GM18870 (cell line): Measurements from ENCODE around the gene DIP2B.
"Not testable (repeated sequence)": the region's sequence is repeated elsewhere in the genome, so short reads cannot be mapped to it uniquely, and the experiment has no call there.

Source experiments
- ATAC-seq: cut with Tn5 transposase; IDR thresholded peaks from one replicate; pipeline ENCODE4 v1.9.1; 2021; ENCODE audit warnings: moderate library complexity; ENCODE audit not compliant: unreplicated experiment

The DIP2B gene

DNA sequence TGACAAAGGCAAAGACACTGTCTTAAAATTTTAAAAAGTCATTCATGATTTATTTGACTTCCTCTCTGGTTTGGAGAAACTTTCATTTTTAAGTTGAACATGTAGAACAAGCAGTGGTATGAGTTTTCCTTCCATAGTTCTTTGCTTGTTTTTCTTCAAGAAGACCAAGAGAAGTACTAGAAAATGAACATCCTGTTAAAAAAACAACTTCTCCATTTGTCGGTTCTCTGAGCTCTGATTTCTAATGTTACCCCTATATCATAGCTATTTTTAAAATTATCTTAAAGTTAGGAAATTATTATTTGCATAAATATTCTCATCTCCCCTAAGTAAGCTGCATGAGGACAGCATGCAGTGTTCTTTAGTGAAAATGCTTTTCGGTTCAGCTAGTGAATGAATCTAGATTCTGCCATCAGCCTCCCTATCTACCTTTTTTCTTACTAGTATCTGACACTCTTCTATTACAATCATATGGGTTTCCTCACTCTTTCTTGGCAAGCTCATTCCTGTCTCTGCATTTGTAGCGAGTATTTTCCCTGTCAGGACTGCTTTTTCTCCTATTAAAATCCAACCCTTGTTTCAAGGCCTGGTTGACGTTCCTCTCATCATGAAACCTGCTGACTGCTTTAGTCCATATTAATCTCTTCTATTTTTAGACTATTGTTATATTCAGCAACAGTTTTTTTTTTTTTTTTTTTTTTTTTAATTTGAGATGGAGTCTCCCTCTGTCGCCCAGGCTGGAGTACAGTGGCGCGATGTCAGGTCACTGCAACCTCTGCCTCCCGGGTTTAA is 15.8 kb downstream of the DIP2B start:
- ATAC-seq: no peak

DNA sequence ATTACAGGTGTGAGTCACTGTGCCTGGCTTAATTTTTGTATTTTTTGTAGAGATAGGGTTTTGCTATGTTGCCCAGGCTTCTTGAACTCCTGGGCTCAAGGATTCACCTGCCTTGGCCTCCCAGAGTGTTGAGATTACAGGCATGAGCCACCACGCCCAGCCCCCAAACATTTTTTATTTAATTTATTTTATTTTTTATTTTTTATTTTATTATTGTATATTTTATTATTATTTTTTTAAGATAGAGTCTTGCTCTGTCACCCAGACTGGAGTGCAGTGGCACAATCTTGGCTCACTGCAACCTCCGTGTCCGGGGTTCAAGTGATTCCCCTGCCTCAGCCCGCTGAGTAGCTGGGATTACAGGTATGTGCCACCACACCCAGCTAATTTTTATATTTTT is 17.0 kb downstream of the DIP2B start:
- ATAC-seq: not testable (repeated sequence)

DNA sequence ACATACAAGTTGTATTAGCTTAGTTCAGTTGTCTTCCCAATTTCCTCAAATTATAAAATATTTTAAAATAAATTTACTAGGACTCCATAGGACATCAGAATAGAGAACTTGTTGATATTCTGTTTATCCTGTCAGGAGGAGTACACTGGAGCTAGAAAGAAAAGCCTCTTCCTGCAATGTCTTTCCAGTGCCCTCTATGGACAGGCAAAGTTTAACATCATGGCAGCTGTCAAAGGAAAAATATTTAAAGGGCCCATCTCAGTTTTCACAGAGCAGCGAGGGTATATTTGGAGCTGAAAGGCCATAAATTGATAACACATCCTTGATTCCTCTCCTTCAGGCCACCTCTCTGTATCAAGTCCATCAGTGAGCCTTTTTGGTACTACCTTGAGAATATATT is 19.0 kb downstream of the DIP2B start:
- ATAC-seq: no peak

DNA sequence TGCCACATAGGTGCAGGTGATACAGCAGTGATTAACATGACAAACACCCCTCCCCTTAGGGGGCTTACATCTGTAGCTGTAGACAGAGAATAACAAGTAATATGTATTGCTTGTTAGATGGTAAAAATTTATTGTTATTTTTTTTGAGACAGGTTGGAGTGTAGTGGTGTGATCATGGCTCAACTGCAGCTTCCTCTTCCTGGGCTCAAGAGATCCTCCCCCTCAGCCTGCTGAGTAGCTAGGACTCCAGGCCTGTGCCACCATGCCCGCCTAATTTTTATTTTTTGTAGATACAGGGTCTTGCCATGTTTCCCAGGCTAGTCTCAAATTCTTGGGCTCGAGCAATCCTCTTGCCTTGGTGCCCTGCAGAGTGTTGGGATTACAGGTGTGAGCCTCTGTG is 19.8 kb downstream of the DIP2B start:
- no peak for ATAC-seq

DNA sequence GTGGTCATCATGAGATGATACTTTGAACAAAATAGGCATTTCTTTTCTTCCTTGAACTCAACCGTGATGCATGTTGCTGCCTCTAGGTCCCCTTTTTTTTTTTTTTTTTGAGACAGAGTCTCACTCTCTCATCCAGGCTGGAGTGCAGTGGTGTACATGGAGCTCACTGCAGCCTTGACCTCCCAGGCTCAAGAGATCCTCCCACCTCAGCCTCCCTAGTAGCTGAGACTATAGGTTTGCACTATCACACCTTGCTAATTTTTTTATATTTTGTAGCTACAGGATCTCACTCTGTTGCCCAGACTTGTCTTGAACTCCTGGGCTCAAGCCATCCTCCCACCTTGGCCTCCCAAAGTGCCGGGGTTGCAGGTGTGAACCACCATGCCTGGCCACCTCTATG is 20.6 kb downstream of the DIP2B start:
- ATAC-seq: no peak

DNA sequence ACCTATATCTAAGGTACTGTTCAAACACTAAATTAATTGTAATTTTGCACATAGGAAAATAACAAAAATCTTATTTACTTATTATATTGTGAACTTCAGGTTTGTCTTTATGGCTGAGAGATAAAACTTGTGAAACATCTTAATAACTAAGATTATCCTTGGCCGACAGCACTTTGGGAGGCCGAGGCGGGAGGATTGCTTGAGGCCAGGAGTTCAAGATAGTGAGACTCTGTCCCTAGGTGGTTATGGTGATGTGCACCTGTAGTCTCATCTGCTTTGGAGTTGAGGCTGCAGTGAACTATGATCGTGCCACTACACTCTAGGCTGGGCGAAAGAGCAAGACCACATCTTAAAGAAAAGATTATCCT is 22.6 kb downstream of the DIP2B start:
- no peak for ATAC-seq

DNA sequence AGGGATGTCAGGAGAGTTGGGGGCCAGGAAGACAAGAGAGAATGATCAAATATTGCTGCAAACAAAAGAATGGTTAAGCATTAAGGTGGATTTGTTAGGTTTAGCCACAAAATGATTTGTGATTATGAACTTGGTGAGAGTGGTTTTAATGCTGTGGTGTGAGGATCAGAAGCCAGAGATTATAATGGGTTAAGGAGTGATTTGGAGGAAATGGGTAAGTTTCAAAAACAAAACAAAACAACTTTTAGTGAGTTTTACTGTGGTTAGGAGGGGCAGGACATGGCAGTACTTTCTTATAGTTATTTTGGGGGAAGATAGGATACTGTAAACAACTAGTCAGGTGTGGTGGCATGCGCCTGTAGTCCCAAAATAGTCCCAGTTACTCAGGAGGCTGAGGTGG is 24.0 kb downstream of the DIP2B start:
- no peak for ATAC-seq

DNA sequence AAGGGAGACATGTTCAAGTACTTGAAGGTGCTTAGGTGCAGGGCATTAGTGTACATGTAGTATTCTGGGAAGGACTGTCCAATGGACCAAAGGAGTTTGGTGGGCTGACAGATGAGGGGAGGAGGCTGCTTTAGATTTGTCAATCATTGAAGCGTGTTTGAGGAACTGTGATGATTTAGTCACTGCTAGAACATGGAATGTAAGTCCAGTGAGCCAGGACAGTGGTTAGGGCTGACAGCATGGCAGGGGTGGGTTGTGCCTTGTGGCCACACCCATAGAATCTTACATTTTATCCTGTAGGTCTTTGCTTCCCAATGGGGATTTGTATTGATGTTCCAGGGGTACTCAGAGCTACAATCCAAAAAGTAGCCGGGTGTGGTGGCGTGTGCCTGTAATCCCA is 24.6 kb downstream of the DIP2B start:
- ATAC-seq: no peak

DNA sequence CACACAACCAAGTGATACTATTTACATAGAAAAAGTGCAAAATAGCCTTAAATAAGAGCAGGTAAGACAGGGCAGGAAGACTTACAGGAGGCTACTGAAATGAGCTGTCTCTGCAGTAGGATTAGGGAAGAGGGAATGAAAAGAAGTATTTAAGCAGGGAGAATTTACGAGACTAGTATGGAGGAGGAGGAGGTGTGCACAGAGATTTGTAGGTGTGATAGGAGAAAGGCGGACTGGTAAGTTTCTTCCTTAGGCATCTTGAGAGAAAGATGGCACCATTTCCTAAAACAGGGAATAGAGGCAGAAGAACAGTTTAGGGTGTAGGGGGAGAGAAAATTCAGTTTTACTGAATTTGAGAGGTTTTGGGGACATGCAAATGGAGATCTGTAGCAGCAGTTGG is 25.7 kb downstream of the DIP2B start:
- ATAC-seq: no peak

DNA sequence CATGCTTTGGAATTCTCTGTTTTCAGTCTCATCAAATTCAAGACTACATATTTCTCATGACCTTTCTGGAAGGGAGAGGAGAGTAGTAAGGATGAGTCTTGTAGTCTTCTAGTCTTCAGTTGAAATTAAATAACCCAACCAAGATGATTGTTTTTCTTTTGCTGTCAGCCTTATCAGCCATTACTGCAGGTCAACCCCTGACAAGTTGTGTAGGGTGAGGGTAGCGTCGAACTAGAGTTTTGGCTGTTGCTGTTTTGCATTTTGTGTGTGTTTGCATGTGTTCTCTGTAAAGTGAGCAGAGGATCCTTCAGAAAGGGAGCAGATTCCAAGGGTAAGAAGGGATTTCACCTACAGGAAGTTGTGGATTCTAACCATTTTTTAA is 28.4 kb downstream of the DIP2B start:
- no peak for ATAC-seq

DNA sequence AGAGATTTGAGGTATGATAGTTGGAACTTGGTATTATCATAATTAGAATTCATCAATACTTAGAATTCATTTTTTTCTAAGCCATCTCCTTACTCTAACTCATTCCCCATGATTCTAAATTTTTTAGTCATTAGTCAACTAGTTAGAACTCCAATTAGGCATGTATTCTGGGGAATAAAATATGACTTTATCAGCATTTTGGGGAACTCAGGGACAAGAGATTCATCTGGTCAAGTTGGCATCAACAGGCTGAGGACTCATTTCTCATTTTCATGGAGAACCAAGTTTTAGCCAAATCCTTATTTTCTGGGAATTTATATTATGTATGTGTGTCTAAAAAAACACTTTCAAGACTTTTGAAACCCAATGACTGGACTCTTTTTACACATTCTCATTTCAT is 29.2 kb downstream of the DIP2B start:
- ATAC-seq: no peak

DNA sequence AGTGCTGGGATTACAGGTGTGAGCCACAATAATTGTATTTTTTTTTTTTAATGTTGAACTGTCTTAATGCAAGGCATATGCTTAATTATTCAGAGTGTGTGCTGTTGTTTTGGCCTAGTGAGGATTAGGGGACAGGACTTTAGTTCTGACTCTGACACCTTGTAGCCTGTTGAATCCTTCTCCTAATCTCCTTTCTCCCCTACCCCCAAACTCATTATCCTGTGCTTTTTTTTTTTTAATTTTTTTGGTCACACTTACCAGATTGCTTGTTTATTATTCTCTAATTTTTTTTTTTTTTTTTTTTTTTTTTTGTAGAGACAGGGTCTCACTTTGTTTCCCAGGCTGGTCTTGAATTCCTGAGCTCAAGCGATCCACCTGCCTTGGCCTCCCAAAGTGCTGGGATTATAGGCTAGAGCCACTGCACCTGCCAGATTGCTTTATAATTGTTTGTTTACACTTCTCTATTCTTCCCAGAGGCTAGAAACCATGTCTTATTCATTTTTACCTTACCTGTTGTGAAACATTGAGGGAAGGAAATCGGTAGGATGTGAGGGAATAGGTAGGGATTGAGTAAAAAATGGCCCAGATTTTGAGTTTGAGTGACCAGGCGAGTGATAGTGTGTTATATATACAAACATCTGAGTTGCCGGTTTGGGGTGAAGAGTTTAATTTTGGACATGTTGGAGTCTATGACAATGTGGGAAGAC is 32.2 kb downstream of the DIP2B start:
- no peak for ATAC-seq

DNA sequence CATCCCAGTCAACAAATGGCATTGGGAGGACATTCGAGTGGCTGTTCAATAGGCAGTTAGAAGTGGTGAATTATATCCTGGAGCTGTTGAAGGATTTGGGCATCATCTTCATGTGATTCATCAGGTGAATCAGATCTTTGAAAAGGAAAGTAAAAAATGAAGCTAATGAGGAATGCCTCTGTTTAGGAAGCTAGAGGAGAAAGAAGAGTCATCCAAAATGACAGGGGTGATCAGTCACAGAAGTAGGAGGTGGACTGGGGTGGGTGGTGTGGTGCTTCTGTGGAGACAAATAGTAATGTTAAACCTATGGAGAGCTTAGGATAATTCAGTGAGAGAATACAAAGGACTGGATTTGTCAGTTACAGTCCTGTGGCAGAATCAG is 32.7 kb downstream of the DIP2B start:
- ATAC-seq: no peak

DNA sequence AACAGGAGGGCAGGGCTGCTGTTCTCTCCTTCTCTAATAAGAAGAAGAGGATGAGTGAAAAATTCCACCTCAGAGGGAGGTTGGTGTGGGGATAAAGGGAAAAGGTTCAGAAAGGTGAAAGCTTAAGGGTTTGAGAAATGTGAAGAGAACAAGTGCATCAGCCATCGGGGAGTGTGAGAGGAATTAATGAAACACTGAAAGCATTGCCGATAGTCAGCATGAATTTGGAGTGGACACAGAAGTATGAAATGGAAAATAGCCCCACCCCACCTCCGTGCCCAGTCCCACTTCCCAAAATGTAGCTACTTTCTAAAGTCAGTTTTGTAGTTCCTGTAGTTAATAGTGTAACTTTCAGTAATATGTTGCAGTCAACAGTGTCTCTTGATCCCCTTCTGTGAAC is 33.4 kb downstream of the DIP2B start:
- no peak for ATAC-seq

DNA sequence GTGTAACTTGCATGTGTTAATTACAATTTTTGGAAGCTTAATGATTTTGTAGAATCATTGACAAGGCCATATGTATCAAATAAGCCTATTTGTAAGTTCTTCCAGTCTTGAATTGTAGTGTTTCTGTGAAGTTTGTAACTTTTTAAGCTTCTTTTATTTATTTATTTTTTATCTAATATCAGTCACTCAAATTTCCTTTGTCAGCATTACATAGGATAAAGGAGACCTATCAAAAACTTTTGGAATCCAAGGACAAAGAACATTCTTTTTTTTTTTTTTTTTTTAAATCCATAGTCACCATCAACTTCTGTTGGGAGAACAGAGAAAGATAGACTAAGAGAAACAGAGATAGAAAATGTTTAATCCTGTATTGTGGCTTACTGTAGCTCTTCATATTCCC is 36.4 kb downstream of the DIP2B start:
- ATAC-seq: no peak

DNA sequence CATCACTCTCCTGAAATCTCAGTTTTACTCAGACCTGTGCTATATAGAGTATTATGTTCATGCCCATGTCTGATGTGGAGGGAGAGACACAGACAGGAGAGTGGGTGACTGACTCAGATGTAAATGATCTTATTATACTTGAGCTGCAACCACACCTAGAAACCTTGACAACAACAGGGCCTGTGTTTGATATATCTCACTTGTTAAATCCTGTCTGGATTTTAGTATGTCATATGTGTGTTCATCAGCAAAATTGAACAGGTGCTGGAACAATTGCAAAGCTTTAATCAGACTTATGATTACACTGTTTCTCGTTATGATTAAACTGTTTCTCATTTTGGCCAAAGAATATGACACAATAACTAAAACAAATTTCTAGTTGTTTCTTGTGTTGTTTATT is 37.7 kb downstream of the DIP2B start:
- ATAC-seq: no peak

DNA sequence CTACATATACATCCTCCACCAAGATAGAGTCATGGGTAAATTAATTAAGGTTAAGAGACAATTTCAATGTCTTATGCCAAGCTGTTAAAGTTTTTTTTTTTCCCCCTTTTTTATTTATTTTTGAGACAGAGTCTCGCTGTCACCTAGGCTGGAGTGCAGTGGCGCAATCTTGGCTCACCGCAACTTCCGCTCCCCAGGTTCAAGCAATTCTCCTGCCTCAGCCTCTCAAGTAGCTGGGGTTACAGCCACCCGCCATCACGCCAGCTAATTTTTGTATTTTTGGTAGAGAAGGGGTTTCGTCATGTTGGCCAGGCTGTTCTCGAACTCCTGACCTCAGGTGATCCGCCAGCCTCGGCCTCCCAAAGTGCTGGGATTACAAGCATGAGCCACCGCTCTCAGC is 38.4 kb downstream of the DIP2B start:
- not testable (repeated sequence) for ATAC-seq

DNA sequence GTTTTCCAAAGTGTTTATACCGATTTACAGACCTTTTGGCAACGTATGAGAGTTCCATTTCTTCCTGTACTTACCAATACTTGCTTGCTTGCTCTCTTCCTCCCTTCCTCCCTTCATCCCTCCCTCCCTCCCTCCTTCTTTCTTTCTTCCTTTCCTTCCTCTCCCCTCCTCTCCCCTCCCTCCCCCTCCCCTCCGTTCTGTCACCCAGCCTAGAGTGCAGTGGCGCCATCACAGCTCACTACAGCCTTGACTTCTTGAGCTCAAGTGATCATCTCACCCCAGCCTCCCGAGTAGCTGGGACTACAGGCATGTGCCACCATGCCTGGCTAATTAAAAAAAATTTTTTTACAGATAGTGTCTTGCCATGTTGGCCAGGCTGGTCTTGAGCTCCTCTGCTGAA is 40.4 kb downstream of the DIP2B start:
- ATAC-seq: no peak

DNA sequence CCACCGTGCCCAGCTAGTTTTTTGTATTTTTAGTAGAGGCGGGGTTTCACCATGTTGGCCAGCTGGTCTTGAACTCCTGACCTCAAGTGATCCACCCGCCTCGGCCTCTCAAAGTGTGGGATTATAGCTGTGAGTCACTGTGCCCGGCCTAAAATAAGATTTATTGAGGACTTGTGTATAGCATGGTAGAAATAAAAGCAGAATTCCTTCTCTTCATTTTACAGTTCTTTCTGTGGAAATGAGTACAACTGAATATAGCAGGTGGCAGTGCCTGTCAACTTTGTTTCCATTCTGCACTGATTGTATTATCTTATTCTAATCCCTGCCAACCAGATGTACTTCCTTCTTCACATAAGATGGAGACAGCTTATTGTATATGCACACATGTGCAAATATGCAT is 41.0 kb downstream of the DIP2B start:
- ATAC-seq: no peak

DNA sequence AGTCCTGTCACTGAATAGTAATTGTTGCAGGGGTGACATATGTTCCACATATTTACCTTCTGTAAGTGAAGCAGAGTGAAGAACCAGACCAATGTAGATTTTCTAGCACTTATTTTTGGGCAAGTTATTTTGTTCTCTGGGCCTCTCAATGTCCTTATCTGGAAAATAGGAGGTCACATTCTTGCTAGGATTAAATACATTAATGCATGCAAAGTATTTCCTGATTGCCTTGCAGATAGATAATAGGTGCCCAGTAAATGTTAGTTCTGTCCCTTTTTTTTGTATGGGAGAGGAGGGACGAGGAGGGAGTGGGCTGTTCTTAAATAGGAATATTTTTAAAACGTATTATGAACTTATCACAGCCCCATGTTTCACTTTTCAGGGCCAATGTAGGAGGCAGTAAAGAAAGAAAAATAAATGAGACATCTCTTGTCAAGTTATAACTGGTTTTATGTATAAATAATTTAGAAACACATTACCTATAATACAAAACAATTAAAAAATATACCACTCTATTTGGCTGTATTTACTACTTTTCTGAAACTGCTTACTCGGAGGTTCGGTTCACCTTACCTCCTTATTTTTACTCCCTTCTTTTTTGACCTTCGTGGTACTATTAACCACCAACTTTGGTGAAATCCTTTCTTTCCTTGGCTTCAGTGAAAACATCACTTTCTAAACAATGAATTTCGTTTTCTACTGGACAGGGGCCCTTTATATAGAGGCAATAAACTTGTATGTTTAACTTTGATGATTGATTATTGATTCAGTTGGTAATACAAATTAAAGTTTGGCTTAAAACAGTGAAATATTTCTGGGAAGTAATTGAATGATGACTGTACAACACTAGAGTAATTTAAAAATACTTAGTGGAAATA is 41.9 kb downstream of the DIP2B start:
- no peak for ATAC-seq

DNA sequence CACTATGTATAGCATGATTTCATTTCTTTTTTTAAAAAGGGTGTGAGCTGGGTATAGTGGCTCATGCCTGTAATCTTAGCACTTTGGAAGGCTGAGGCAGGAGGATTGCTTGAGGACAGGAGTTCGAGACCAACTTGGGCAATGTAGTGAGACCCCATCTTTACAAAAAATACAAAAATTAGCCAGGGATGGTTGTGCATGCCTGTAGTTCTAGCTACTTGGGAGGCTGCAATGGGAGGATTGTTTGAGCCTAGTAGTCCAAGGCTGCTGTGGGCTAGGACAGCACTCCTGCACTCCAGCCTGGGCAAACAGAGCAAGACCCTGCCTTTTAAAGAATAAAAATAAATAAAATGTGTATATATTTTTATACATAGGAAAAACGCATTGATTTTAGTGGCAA is 43.0 kb downstream of the DIP2B start:
- ATAC-seq: no peak

DNA sequence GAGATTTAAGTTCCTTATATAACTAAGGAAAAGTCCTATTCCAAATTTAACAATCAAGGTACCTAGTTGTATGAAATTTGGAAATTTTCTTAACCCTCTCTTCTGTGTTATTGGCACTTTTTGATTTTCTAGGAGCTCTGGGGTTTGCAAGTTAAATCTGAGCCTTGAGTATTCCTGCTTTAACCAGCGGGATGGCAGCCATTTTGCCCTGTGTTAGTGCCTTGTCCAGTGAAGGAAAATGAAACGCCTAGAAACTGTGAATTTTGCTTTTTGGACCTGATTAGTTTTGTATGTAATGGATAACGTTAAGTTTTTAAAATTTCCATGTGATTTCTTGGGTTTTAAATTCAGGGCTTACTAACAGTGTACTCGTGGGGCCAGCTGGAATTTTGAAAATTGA is 45.1 kb downstream of the DIP2B start:
- ATAC-seq: no peak
